Lower lobe of right lung (tissue), 2 donors: ENCODE data around the gene BPIFB2. TPM values are rescaled to one million over a fixed set of nuclear protein-coding genes. Genes with fewer than 3 reads are reported as not detected.

Experiments
- ATAC-seq, 2 donors: fragments of 200-7000 bp; cut with Tn5 transposase; one replicate each; pipeline ENCODE4 v1.9.1; 2020 to 2022; ENCODE audit warnings: mild to moderate bottlenecking in 2 of 2, moderate library complexity in 2 of 2
- DNase-seq: peaks from one replicate; pipeline ENCODE4 v3.0.0-alpha.2; 2020
- H3K27ac ChIP-seq: fragments of 200-600 bp; one replicate; pipeline ENCODE4 v1.8.0; 2022
- H3K27me3 ChIP-seq: fragments of 200-600 bp; one replicate; pipeline ENCODE4 v1.8.0; 2022; ENCODE audit warnings: low read depth
- H3K36me3 ChIP-seq: fragments of 200-600 bp; one replicate; pipeline ENCODE4 v1.8.0; 2022; ENCODE audit warnings: mild to moderate bottlenecking
- H3K4me1 ChIP-seq: fragments of 200-600 bp; one replicate; pipeline ENCODE4 v1.8.0; 2022
- H3K4me3 ChIP-seq: fragments of 200-600 bp; one replicate; pipeline ENCODE4 v1.8.0; 2022; ENCODE audit warnings: mild to moderate bottlenecking
- H3K9me3 ChIP-seq: fragments of 200-600 bp; one replicate; pipeline ENCODE4 v1.8.0; 2022
- intact Hi-C: fragments of 100-400 bp; cut with DNase I; formaldehyde crosslinking; loops from one replicate; pipeline ENCODE4 v1.11.0; 2022
- total RNA-seq: library from RNA; stranded (reverse); fragmentation: NEBNext Ultra II Directional; extraction: Animal tissue kit (Norgen Biotek cat#: 25700); gene quantifications from one replicate; pipeline ENCODE4 v1.2.1, GENCODE V29; 2021
- TF ChIP-seq, protein P1 (sequence below): fragments of 200-600 bp; IDR thresholded peaks from one replicate; pipeline ENCODE4 v1.8.0; 2022; ENCODE audit warnings: antibody characterized with exemption, mild to moderate bottlenecking
- donor health status: DM: no; HTN: yes; CAD: no; lungs with severe emphysema.

BPIFB2 gene
- total RNA-seq, 1 donor from 2014 or later = 0.21 TPM

DNA sequence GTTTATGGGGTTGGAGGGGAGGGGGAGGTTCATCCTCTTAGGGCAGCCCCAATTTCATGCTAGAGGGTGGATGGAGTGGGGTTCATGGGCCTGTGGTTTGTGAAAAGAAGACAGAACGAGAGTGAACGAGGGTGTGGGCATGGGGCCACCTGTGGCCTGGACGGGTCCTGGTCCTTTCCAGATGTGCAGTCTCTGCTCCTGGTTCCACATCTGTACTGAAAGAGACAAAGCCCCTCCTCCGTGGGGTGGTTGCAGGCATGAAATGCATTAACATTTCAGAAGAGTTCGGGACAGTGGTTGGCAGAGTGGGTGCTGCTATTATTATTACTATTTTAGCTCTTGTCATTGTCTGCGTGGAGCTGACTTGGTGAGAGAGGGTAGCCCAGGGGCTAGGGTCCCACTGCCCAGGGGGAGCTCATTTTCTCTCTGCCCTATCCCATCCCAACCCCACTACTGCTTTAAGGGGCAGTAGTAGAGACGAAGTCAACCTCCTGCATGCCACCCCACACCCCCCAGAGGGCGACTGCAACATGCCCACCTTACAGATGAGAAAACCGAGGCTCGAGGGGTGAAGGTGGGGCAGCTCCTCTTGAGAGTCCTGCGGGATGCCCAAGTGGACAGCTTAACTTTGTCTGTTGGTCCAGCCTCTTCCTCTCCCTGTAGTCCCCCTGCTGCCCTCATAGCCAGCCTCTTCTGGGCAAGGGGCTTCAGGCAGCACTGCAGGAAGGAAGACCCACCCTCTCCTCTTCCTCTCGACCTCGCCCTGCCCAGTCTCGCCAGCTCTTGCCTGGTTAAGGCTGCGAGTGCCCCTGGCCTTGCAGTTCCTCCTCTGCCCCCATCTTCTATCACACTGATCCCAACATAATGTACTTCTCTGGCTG is 8.4 kb downstream of the BPIFB2 start:
- TF ChIP-seq, protein P1, sequence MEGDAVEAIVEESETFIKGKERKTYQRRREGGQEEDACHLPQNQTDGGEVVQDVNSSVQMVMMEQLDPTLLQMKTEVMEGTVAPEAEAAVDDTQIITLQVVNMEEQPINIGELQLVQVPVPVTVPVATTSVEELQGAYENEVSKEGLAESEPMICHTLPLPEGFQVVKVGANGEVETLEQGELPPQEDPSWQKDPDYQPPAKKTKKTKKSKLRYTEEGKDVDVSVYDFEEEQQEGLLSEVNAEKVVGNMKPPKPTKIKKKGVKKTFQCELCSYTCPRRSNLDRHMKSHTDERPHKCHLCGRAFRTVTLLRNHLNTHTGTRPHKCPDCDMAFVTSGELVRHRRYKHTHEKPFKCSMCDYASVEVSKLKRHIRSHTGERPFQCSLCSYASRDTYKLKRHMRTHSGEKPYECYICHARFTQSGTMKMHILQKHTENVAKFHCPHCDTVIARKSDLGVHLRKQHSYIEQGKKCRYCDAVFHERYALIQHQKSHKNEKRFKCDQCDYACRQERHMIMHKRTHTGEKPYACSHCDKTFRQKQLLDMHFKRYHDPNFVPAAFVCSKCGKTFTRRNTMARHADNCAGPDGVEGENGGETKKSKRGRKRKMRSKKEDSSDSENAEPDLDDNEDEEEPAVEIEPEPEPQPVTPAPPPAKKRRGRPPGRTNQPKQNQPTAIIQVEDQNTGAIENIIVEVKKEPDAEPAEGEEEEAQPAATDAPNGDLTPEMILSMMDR = no peak
- H3K4me3 ChIP-seq = no peak overlapping the region
- H3K4me1 ChIP-seq = no peaks in the 10 kb centered on the region
- intact Hi-C loops = no loop called here
- DNase-seq (no peak), ATAC-seq (no peak)
- H3K27ac ChIP-seq = no peak overlapping the region
- H3K36me3 ChIP-seq = no peaks in the 10 kb centered on the region
- H3K9me3 ChIP-seq = no peaks in the 10 kb centered on the region
- H3K27me3 ChIP-seq = no peaks in the 10 kb centered on the region

DNA sequence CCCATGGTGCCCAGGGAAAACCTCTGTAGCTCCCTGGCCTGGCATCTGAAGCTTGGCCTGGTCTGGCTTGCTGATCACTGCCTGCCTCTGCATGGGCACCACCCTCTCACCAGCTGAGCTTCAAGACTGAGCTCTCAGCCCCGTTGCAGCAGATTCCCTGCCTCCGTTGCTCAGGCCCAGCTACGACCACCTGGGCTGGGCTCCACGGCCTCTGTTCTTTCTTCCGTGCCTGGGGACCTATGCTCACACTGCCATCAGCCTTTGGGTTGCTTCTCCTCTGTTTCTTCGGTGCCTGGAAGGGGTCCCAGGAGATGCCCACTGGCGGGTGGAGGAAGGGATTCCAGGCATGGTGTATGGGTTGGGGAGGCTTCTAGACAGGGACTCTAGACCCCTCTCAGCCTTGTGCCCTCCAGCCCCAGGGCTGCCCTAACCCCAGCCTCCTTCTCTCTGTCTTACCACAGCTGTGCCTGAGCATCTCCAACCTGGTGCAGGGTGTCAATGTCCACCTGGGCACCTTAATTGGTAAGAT is 9.1 kb downstream of the BPIFB2 start:
- intact Hi-C loops = no loop called here
- H3K36me3 ChIP-seq = no peaks in the 10 kb centered on the region
- no peak overlapping the region for H3K27ac ChIP-seq
- TF ChIP-seq, protein P1 = no peak
- DNase-seq (no peak), ATAC-seq (no peak)
- H3K9me3 ChIP-seq = no peaks in the 10 kb centered on the region
- no peaks in the 10 kb centered on the region for H3K4me1 ChIP-seq
- no peaks in the 10 kb centered on the region for H3K27me3 ChIP-seq
- H3K4me3 ChIP-seq = no peak overlapping the region

DNA sequence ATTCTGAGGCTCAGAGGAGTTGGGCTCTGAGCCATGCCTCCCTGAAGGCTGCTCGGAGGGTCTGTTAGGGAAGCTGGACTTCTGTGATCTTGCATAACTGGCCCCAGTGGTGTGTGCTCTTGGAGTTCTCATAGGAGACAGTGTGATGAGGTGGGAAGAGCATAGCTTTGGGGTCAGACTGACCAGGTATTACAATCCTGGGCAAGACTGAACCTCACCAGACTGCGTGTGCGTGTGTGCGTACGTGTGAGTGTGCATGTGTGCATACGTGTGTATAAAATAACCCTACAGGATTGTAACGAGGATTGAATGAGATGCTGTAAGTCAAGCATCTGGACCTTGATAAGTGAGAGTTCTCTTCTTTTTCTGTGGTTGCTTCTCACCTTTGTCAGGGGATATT is 10.0 kb downstream of the BPIFB2 start:
- H3K4me3 ChIP-seq = no peak overlapping the region
- H3K4me1 ChIP-seq = no peaks in the 10 kb centered on the region
- H3K9me3 ChIP-seq = no peaks in the 10 kb centered on the region
- H3K36me3 ChIP-seq = no peaks in the 10 kb centered on the region
- H3K27ac ChIP-seq = no peak overlapping the region
- ATAC-seq = no peak
- no peak for DNase-seq
- TF ChIP-seq, protein P1 = no peak
- H3K27me3 ChIP-seq = no peaks in the 10 kb centered on the region
- intact Hi-C loops = no loop called here

DNA sequence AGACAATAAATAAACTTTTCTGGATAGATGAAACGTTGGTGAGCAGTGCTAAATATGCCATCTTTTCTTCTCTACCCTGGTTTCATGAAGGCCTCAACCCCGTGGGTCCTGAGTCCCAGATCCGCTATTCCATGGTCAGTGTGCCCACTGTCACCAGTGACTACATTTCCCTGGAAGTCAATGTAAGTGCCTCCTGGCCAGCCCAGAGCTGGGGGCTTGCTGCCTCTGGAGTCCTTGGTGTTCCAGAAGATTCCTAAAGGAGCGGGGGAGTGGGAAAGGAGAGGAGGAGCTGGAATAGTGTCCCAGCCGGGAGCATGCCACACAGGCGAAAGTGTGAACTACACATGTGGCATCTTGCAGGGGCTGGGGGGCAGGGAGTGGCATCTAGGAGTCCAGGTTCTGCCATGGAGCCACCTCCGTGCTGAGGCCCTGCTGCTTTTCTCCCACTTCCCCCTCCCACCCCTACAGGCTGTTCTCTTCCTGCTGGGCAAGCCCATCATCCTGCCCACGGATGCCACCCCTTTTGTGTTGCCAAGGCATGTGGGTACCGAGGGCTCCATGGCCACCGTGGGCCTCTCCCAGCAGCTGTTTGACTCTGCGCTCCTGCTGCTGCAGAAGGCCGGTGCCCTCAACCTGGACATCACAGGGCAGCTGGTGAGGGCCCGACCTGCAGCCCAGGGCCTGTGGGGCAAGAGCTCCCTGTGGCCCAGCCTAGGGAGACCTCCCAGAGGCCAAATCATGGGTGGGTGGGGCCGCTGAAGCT is 10.8 kb downstream of the BPIFB2 start:
- no peak for DNase-seq
- Histone ChIP-seq H3K4me1 (no peaks in the 10 kb centered on the region), H3K36me3 (no peaks in the 10 kb centered on the region), H3K9me3 (no peaks in the 10 kb centered on the region), H3K27me3 (no peaks in the 10 kb centered on the region), H3K4me3 (no peak overlapping the region), H3K27ac (no peak overlapping the region)
- intact Hi-C loops = no loop called here
- ATAC-seq = no peak
- TF ChIP-seq, protein P1 = no peak

DNA sequence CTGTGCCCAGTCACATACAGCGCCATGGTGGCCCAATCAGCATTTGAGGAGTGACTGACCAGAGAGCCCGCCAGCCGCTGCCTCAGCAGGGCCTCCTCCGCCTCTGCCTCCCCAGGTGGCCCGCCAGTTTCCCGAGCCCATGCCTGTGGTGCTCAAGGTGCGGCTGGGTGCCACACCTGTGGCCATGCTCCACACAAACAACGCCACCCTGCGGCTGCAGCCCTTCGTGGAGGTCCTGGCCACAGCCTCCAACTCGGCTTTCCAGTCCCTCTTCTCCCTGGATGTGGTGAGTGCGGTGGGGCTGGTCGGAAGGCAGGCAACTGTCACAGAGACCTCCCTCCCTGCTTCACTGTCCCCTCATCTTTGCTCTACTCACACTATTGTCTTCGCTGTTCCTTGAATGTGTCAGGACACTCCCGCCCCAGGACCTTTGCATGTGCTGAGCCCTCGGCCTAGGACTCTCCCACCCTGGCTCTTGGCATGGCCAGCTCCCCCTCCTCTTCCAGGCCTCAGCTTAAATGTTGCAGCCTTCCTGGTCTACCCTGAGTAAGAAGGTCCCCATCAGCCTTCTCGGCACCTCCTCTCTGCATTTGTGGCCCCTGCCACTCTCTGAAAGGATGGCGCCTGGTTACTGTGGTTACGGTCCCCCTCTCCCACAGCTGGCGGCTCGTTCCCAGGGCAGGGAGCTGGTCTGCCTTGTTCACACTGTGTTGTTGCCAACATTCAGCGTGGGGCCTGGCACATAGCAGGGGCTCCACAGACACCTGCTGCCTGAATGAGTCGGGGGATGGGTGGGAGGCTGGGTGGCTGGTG is 12.2 kb downstream of the BPIFB2 start:
- no peak for ATAC-seq
- no peak overlapping the region for H3K27ac ChIP-seq
- no peaks in the 10 kb centered on the region for H3K9me3 ChIP-seq
- H3K36me3 ChIP-seq = no peaks in the 10 kb centered on the region
- no peaks in the 10 kb centered on the region for H3K27me3 ChIP-seq
- H3K4me3 ChIP-seq = no peak overlapping the region
- H3K4me1 ChIP-seq = no peaks in the 10 kb centered on the region
- intact Hi-C loops = no loop called here
- no peak for DNase-seq
- TF ChIP-seq, protein P1 = no peak
